ENCODE measurements around the gene DHX35.
"Not testable (repeated sequence)": the region's sequence is repeated elsewhere in the genome, so short reads cannot be mapped to it uniquely, and the experiment has no call there.

The DHX35 gene

GRCh38 chr20:38941726-38942389 is 20.3 kb upstream of the DHX35 start:
- DNase-seq: no peak

GRCh38 chr20:38945012-38945411 is 17.1 kb upstream of the DHX35 start:
- no peak for DNase-seq

- no peak for DNase-seq
These were observed 15.3 kb upstream of the DHX35 start for GRCh38 chr20:38946836-38947235.

- no peak for DNase-seq
These were observed 14.2 kb upstream of the DHX35 start for GRCh38 chr20:38947931-38948362.

GRCh38 chr20:38950254-38950653 is 11.9 kb upstream of the DHX35 start:
- DNase-seq: no peak

GRCh38 chr20:38951611-38952010 is 10.5 kb upstream of the DHX35 start:
- no peak for DNase-seq

- no peak for DNase-seq
These were observed 10.0 kb upstream of the DHX35 start for GRCh38 chr20:38952153-38952552.

- no peak for DNase-seq
These were observed 8.4 kb upstream of the DHX35 start for GRCh38 chr20:38953630-38954340.

- no peak for DNase-seq
These were observed 4.8 kb upstream of the DHX35 start for GRCh38 chr20:38957235-38957876.

GRCh38 chr20:38957915-38958485 is 4.1 kb upstream of the DHX35 start:
- DNase-seq: no peak

GRCh38 chr20:38960187-38960687 is 1.9 kb upstream of the DHX35 start:
- DNase-seq: not testable (repeated sequence)

GRCh38 chr20:38961530-38962043 is 557 bp upstream of the DHX35 start:
- DNase-seq: no peak

GRCh38 chr20:38962928-38963401 is 821 bp downstream of the DHX35 start:
- no peak for DNase-seq

- DNase-seq: no peak
These were observed 1.6 kb downstream of the DHX35 start for GRCh38 chr20:38963745-38964144.

GRCh38 chr20:38965264-38965663 is 3.1 kb downstream of the DHX35 start:
- no peak for DNase-seq

GRCh38 chr20:38968090-38968489 is 5.9 kb downstream of the DHX35 start:
- no peak for DNase-seq

- no peak for DNase-seq
These were observed 7.6 kb downstream of the DHX35 start for GRCh38 chr20:38969708-38970107.

- DNase-seq: no peak
These were observed 8.2 kb downstream of the DHX35 start for GRCh38 chr20:38970302-38970701.

GRCh38 chr20:38973107-38973506 is 11.0 kb downstream of the DHX35 start:
- no peak for DNase-seq

GRCh38 chr20:38973645-38974044 is 11.5 kb downstream of the DHX35 start:
- no peak for DNase-seq

- DNase-seq: no peak
These were observed 13.5 kb downstream of the DHX35 start for GRCh38 chr20:38975539-38976120.

- no peak for DNase-seq
These were observed 17.3 kb downstream of the DHX35 start for GRCh38 chr20:38979434-38979833.

- no peak for DNase-seq
These were observed 17.7 kb downstream of the DHX35 start for GRCh38 chr20:38979842-38980241.

Data from NCI-H510A (cell line).